Stimulated activated CD4-positive, alpha-beta T cell treated with anti-CD3 and anti-CD28 coated beads, Interleukin-15, amount 100 ng/mL, for 48 hours (primary cell): Measurements from ENCODE around the gene GNAQ.

Source experiments
- DNase-seq, 2 donors: peaks; one replicate each; pipeline ENCODE4 v3.0.0-alpha.2; 2020; ENCODE audit warnings: low read depth in 2 of 2

GNAQ gene

DNA sequence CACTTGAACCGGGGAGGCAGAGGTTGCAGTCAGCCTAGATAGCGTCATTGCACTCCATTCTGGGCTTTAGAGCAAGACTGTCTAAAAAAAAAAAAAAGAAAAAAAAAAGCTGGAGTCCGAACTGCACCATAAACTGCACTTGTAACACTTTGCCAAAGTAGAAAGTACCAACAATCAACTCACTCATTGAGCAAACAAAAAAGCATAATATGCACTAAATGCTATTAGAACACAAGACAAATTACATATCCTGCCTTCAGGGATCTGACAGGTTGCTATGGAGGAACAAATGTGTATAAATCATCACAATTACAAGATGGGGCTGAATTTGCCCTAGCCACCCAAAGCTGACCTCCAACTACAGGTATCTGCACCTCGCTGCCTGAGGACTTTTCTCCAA, 27.9 kb downstream of the GNAQ start:
- no peak for DNase-seq

DNA sequence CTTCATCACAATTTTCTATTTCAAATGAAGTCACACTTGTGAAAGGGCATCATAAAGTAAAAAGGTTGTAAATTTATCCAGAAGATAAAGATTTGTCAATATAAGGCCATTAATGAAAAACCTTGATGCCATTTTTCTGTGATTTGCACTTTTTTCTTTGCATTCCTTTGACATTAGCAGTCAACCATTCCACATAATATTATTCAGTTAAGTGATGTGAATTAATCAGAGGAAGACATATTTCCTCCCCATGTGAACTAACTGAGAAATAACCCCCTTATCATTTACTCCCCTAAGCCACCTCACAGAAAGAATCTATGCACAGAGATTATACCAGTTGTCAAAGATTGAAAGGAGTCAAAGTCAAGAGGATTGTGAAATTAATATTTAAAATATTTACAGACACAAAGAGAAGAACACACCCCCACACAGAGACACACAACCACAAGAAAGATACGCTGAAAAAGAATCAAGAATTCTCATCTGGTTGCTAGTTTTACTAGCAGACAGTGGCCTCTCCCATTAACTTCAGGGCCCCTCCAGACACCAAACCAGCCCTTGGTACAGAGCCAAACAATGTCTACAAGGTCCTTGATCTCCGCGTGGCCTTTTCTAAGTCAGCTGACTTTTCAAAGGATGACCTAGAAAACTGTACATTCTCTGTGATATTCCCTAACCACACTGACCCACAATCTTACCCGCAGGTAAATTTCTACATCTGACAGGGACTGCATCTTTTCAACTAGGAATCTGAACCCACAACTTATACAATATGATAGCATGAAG, 29.5 kb downstream of the GNAQ start:
- DNase-seq, result no peak

DNA sequence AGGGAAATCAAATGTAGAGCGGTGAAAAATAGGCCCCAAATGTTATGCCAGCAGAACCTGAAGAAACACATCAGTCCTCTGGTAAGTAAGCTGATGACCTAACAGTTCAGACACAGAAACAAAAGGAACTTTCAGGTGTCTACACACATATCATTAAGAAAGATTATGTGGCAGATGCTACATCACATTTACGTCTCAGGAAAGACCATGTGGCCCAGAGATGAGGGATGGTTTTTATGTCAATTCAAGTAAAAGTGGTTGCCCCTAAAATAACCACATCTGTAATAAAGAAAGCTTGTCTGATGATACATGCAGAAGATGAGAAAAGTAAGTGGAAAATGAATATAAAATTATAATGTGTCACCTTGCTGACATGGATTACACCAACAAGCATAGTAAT, 31.4 kb downstream of the GNAQ start:
- no peak for DNase-seq

DNA sequence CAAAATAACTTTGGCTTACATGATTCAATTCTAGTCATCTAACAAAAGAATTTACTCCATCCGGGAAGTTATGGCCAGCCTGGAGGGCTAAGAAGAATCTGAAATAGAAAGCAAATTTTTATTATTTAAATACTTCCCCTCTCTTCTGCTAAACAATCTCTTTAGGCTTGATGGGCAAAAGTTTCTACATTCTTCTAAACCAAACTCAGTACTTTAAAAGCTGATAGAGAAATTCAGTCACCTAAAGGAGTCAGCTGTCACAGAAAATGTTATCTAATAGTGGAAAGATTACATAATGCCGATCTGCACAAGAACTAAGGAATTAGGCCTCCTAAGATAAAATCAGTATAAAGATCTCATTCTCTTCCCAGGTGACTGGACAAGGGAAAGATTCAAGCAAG, 32.4 kb downstream of the GNAQ start:
- no peak for DNase-seq

DNA sequence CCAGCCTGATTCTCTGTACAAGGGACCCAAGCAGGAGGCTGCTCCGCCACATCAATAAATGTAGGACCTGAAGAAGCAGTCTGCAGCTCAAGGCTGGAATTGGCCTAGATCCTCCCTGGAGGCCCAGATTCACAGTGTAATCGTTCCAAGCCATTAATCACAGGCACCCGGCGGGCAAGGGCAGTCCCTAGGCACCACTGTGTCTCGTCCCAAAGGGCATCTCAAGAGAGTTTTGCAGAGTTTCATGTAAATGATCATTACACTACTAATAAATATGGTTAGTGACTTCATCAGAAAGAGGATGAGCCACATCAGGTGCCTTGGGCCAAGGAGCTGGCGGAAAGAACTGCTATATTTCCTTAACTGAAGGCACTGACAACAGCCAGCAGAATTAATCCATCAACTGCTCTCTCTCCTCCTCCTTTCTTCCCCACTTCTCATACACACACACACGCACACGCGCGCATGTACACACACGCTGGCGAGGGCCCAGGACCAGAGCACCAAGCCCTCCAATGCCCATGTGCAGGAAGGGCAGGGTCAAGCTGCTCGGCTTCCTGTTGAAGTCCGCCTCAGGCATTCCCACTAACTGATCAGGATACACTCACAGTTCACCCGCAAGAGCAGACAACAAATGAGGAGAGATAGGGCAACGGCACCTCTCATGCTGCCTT, 33.9 kb downstream of the GNAQ start:
- no peak for DNase-seq

DNA sequence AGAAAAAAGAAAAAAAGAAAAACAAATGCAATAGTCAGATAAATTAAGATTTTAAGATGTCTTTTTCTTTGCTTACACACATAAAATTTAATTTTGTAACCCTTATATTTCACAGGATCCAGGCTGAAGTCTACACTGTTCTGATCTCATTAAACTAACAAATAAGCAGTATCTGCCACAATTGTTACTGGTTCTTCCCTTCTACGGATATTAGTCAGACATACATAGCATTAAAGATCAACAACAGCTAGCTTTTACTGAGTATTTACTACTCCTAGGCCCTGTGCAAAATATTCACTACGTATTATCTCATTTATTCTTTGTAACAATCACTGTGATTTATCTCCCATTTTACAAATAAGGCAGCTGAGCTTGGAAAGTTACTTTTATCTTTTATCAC, 34.9 kb downstream of the GNAQ start:
- no peak for DNase-seq

DNA sequence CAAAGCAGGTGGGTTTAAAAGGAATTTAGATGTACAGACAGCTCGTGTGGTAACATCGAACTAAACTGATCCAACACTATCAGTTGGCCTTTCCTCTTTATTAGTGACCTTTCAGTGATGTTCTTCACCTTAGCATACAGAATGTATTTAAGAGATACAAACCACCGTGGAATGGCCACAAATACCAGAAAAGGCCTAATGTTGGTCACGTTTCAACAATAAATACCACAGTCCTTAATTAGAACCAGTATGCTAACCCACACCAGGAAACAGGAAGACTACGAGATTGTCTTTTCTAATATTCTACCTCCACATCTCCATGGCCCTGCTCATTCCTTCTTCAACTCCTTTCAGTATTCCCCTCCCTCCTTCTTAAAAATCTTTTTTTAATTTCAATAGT, 40.4 kb downstream of the GNAQ start:
- no peak for DNase-seq

DNA sequence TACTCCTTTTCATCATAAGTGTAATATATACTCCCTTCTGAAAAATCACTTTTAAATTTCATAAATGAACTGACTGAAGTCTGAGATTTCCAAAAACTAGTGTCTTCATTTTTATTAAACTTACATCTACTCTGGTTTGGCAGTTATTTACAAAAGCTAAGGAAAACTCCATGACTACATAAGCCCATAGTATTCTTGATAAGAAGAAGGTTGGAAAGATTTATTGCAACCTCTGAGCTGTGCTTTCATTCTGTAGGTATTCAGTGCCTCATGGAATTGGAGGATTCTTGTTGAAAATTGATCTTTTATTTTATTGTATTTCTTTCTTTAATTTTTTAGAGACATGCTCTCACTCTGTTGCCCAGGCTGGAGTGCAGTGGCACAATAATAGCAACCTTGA, 41.7 kb downstream of the GNAQ start:
- DNase-seq, result no peak

DNA sequence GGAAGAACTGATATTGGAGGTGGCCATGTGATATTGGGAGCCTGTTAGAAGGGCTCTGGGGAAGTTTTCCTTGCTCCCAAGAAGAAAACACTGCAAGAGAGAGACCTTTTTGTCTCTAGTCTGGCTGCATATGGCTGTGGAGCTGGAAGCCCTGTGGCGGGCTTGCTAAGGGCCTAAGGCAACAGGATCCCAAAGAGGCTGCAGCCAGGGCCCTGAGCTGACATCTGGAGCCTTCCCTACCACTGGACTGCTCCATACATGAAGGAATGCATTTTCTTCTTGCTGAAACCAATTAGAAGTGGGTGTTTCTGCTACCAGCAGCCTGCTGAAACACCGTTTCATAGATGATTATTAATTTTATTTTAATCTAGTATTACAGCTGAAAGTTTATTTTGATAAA, 42.2 kb downstream of the GNAQ start:
- no peak for DNase-seq

DNA sequence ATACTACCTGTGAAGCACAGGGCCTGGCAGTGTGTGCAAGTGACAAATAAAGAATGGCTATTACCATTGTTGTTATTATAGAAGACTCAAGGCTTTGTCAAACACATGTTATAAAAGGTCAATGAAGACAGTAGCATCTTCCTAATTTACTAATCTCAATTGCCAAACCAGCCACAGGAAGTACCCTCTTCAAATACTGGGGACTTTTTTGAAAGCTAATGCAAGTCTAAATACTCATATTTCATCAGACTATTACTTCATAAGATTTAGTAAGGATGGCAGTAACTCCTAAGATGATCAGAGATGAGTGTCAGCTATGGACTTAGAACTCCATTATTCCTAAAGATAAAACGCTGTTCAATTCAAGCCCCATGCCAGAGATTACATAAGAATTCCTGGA, 43.0 kb downstream of the GNAQ start:
- no peak for DNase-seq

DNA sequence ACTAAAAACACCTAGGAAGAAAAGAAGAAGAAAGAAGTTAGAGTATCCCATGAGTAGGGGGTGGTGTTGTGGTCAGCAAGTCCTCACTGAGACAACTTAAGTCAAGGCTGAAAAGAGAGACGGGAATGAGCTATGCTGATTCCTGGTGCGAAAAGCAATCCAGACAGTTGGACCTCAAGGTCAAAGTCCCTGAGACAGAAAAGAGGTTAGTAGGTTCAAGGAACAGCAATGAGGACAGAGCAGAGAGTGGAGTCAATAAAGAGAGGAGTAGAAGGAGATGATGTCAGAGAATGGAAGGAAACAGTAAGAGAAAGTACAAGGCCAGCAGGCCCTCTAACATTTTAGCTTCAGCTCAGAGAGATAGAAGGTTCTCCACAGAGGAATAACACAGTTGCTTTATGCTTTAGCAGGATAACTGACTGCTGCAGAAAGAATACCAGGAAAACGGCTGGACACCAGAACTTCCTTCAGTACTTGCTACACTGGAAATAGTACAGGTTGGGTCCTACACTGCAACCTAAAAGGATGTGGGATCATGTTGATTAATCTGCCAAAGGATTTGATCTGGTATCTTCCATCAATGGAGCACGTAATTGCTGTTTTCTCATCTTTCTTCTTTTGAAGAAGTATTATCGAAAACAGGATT, 43.6 kb downstream of the GNAQ start:
- DNase-seq, result no peak

DNA sequence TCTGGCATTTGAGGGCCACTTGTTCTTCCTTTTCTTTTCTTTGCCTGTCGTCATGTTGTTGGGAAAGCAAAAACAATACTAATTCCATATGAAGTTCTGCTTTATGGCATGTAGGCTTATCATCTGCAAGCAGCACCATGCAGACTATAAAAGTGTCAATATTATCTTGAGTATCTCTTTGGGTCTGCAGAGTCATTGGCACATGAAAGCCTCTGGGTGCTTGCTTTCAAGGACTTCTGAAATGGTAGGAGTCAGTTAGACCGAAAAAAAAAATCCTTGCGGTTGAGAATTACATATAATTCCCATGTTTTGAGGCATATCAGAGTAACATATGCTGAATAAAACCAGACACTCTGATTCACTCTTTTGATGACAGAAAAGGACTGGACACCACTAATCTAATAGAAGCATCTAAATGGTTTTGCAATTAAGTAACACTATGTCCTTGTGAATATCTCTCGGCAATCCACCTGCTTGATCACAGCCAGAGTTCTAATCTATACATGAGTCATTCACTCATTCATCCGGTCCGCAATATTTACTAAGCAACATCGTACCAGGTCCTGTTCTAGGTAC, 44.4 kb downstream of the GNAQ start:
- no peak for DNase-seq

DNA sequence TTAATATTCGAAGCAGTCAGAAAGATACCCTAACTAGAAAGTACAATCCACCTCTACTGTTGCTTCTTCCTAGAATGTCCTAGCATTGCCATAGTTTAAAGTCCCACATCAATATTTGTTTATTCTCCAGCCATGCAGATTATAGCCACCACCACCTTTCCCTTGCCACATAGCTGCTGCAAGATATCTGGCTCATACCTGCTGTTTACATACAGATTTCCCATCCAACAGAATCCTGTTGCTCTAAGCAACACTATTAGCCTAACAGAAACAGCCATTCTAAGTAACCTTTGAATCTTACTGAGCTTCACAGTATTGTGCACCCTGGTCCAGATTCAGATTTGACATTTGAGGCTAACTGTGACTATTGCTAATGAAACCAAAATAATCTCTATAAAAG, 45.6 kb downstream of the GNAQ start:
- DNase-seq, result no peak

DNA sequence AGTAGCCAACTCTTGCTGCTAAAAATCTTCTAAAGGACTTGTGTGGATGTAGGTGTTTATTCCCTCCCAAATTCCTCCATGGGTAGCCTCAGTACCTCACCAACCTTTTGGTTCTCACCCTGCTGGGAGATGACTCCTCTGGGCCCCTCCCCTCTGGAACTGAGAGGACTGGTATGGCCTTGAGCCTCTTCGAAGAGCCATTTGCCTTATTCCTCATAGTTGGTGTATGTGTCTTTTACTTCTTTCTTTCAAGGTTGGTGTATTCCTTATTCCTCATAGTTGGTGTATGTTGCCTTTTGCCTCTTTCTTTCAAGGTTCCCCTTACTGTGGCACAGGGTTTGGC, 48.3 kb downstream of the GNAQ start:
- DNase-seq, result no peak

DNA sequence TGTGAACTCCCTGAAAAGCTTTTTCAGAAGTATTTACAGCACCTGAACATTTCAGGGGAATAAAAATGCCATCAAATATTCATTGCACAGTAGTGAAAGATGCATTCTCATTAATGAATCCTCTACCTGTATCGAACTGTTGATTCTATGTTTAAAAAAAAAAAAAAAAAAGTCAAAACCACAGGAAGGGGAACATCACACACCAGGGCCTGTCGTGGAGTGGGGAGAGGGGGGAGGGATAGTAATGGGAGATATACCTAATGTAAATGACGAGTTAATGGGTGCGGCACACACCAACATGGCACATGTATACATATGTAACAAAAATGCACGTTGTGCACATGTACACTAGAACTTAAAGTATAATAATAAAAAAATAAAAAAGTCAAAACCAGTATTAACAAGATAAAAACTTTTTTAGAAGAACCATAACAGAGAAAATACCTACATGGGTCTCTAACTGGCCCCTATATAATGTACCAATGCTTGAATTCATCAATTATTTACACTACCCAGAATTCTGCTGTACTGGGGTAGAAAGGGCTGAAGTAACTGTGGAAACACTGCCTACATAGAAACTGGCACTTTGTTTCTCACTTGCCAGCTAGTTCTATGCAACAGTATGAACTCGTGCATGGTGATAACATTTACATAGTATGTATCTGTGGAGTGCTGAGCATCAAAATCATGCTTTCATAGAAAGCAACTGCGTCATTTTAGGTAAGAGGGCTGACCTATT, 48.9 kb downstream of the GNAQ start:
- no peak for DNase-seq

DNA sequence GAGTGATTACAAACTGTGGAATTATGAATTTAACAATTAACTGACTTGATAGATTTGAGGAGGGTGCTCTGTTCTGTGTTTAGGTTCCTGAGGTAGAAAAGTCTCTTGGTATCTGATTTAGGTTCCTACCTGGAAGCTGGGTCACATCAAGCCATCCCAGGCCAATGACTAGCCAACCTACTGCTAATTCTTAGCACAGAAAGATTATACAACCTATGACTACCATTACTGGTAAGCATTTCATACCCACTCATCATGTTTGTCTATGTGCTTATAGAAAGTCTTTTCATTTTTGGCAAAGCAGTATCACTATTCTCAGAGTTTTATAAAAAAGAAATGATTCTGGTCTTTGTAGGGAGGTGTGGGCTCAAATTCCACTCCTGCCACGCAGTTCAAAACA, 49.7 kb downstream of the GNAQ start:
- DNase-seq, result no peak

DNA sequence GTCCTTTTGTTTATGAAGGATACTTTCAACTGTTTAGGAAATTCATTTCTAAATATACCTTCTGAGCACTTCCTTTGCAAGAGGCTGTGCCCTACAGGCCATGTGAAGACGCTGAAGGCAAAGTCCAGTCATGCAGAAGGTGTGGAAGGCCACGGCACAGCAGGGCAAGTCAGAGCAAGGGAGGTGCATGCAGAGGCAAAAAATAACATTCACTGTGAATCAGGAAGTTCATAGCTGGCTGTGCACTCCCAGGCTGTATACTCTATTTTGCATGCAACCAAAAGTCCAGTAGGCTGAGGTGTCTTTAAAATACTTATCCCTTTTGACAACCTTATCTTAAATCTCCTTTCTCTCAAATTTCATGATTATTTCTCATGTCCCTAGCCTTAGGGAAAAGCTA, 50.3 kb downstream of the GNAQ start:
- no peak for DNase-seq

DNA sequence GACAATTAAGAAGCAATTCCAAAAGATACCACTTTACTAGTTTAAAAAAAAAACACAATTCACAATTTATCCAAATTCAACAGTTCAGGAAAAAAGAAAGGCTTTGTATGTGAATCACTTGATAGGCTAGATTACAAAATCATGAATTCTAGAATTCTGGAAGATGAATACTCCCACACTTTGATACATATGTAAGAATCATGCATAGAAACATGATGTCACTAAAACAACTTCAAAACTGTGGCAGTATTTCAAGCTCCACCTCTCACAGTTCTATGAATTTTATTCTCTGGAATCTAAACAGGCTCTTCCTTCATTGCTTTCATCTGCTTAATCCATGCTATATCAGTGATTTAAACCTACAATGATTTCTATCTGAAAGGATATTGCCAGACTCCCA, 51.0 kb downstream of the GNAQ start:
- no peak for DNase-seq

DNA sequence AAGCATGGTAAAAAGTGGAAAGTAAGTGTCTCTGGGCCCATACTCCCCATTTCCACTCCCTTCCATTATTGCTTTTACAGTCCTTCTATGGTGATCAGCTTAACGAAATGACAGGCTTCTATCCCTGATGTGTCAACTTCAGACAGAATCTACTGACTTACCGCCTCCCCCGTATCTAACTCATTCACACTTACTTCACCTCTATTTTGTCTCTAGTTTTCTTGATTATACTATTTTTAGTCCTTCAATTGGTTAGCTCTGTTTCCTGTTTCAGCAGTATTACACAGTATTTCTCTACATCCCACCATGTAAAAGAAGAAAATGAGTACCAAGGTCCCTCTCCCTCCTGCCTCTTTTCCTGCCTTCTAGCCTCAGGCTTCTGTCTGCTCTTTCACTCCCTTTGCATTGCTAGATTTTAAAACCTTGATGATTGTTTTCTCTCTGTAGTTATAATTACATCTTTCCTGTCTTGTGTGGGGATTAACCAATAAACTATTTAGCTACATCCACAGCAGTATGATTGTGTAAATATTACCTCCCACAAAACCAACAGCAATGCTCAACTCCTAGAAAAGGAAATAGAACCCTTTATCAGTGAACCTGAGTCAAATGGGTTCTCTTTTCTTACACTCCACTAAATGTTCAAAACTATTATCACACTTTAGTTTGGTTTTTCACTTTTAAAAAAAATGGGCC, 53.4 kb downstream of the GNAQ start:
- no peak for DNase-seq

DNA sequence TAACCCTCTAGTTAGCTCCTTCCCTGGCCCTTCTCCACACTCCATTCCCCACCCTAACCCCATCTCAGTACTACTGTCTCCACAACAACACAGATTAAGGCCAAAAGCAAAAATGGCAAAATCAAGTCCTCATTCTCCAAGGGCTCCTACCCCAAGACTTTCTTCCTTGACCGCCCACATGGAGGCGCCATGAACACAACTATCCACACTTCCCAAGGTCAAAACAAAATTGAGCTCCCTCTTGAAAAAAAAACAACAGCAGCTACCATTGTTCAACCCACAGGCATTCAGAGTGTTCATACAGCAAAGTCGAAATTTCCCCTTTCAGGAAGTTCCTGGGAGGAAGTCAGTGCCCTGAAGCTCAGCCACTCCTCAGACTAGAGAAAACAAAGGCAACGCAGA, 54.4 kb downstream of the GNAQ start:
- DNase-seq, result peak in 1 of 2 donors; percentile 42

DNA sequence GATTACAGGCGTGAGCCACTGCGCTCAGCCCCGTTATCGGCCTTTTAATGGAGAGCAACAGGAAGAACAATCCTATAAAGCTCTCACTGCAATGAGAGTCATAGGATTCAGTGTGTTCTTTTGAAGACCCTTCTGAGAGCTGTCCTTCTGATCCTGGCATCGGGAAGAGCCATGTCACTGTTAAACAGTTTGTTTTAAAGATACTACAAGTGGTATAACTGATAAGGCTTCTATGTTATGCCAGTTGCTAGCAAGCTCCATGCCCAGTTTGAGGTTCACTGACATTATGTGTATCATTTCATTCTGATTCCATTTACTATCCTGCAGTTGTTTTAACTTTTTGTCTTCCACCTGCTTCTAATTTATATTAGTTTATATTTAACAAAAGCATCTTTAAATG, 55.8 kb downstream of the GNAQ start:
- DNase-seq, result no peak

DNA sequence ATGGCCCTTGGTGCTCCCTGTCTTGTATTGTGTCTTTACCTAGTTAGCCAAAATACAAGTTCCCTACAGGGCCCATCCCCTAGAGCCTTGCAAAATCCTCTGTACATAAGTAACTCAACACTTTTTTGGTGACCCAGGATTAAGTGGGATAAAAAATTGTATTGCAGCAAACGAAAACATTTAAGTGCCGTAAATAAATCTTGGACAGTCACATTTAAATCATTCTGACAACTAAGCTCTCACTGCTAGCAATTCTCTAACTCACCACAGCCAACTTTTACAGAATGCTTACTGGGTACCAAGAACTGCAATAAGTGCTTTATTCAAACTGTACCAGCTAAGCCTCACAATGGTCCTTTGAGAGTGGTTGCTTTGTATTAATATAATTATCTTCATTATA, 56.6 kb downstream of the GNAQ start:
- DNase-seq, result no peak
